Osteoblast (primary cell): ENCODE data around the gene OSBP2. TPM values are rescaled to one million over a fixed set of nuclear protein-coding genes. Genes with fewer than 3 reads are reported as not detected.

Experiments
- DNase-seq: peaks from one replicate; pipeline ENCODE4 v3.0.0; 2011; ENCODE audit warnings: low spot score, mixed read lengths; ENCODE audit not compliant: insufficient read length; ENCODE audit errors: missing footprints
- H2AFZ ChIP-seq: 2 replicates; pipeline ENCODE4 v1.6.0; 2011; ENCODE audit warnings: mild to moderate bottlenecking, low read length
- H3K27ac ChIP-seq: 2 replicates; pipeline ENCODE4 v1.5.1; 2011; ENCODE audit warnings: mild to moderate bottlenecking, low read depth, low read length, moderate library complexity
- H3K27me3 ChIP-seq: 2 replicates; pipeline ENCODE4 v1.6.0; 2012; ENCODE audit warnings: mild to moderate bottlenecking, control low read depth, inconsistent platforms, low read length, moderate library complexity; ENCODE audit not compliant: insufficient read depth
- H3K36me3 ChIP-seq: 2 replicates; pipeline ENCODE4 v1.5.1; 2011; ENCODE audit warnings: mild to moderate bottlenecking, low read length, control low read depth, moderate library complexity; ENCODE audit not compliant: insufficient read depth
- H3K4me1 ChIP-seq: 2 replicates; pipeline ENCODE4 v1.5.1; 2011; ENCODE audit warnings: mild to moderate bottlenecking, low read length, control low read depth, moderate library complexity; ENCODE audit not compliant: insufficient read depth
- H3K4me2 ChIP-seq: 2 replicates; pipeline ENCODE4 v1.6.0; 2011; ENCODE audit warnings: mild to moderate bottlenecking, low read length; ENCODE audit not compliant: insufficient read depth
- H3K4me3 ChIP-seq: fragments of 200-600 bp; sonication (generic); 3 replicates; pipeline ENCODE4 v1.5.1; 2012; ENCODE audit warnings: mild to moderate bottlenecking, low read length, inconsistent platforms; ENCODE audit not compliant: insufficient read depth
- H3K79me2 ChIP-seq: 2 replicates; pipeline ENCODE4 v1.6.0; 2012; ENCODE audit warnings: mild to moderate bottlenecking, low read length, control low read depth, inconsistent platforms; ENCODE audit not compliant: insufficient read depth
- H3K9me3 ChIP-seq: 2 replicates; pipeline ENCODE4 v1.5.1; 2011; ENCODE audit warnings: low read depth, low read length, control low read depth
- H4K20me1 ChIP-seq: 2 replicates; pipeline ENCODE4 v1.6.0; 2012; ENCODE audit warnings: mild to moderate bottlenecking, low read length, control low read depth; ENCODE audit not compliant: insufficient read depth
- CTCF ChIP-seq: IDR thresholded peaks from 2 replicates; pipeline ENCODE4 v1.5.1; 2011; ENCODE audit warnings: mild to moderate bottlenecking, low read depth, low read length, moderate library complexity; ENCODE audit errors: extremely low read depth
- total RNA-seq: library from RNA; depleted of rRNA; stranded (reverse); fragments of >200 nt; gene quantifications from 2 replicates; pipeline ENCODE4 v1.2.3, GENCODE V29; 2012

Gene OSBP2
- total RNA-seq, 1 donor: 4.3 TPM

- DNase-seq: peak; percentile 43
- no peak for TF ChIP-seq CTCF
- no peaks in the 10 kb centered on the region for H3K9me3 ChIP-seq
- no peak overlapping the region for H3K27ac ChIP-seq
- no peaks in the 10 kb centered on the region for H3K79me2 ChIP-seq
- H3K27me3 ChIP-seq: no peaks in the 10 kb centered on the region
- peaks cover 2% of the 10 kb centered on the region for H3K4me1 ChIP-seq
- H2AFZ ChIP-seq: no peak overlapping the region
- H3K4me3 ChIP-seq: no peak overlapping the region
- H3K36me3 ChIP-seq: no peaks in the 10 kb centered on the region
- H4K20me1 ChIP-seq: no peaks in the 10 kb centered on the region
- H3K4me2 ChIP-seq: no peak overlapping the region
Observed at GRCh38 chr22:30860176-30861105, 165.8 kb downstream of the OSBP2 start.

GRCh38 chr22:30861131-30861530, 166.5 kb downstream of the OSBP2 start:
- no peak overlapping the region for H3K27ac ChIP-seq
- no peaks in the 10 kb centered on the region for H3K36me3 ChIP-seq
- peaks cover 2% of the 10 kb centered on the region for H3K4me1 ChIP-seq
- H2AFZ ChIP-seq: no peak overlapping the region
- H3K4me2 ChIP-seq: no peak overlapping the region
- no peak overlapping the region for H3K4me3 ChIP-seq
- DNase-seq: peak; percentile 55
- H4K20me1 ChIP-seq: no peaks in the 10 kb centered on the region
- no peaks in the 10 kb centered on the region for H3K27me3 ChIP-seq
- no peaks in the 10 kb centered on the region for H3K9me3 ChIP-seq
- no peak for TF ChIP-seq CTCF
- H3K79me2 ChIP-seq: no peaks in the 10 kb centered on the region

GRCh38 chr22:30861688-30862552, 167.2 kb downstream of the OSBP2 start:
- no peak overlapping the region for H2AFZ ChIP-seq
- H3K27me3 ChIP-seq: no peaks in the 10 kb centered on the region
- no peaks in the 10 kb centered on the region for H3K9me3 ChIP-seq
- no peak overlapping the region for H3K4me3 ChIP-seq
- TF ChIP-seq CTCF: no peak
- H3K36me3 ChIP-seq: no peaks in the 10 kb centered on the region
- H3K79me2 ChIP-seq: no peaks in the 10 kb centered on the region
- no peak overlapping the region for H3K27ac ChIP-seq
- H3K4me1 ChIP-seq: peaks cover 2% of the 10 kb centered on the region
- peak; percentile 57 for DNase-seq
- no peak overlapping the region for H3K4me2 ChIP-seq
- no peaks in the 10 kb centered on the region for H4K20me1 ChIP-seq
